ENCODE results near the gene RERE. TPM values are rescaled to one million over a fixed set of nuclear protein-coding genes. Genes with fewer than 3 reads are reported as not detected.

Gene RERE
- 157 and 170 TPM in 2 replicates for total RNA-seq (2014; rRNA removed; shearing (Covaris generic))
- 148 and 166 TPM in 2 replicates for polyA plus RNA-seq (2016; fragmentation: Nextera tagmentation; extraction: Ambion mirVana)
- long read RNA-seq, transcript RERE-210 (2 exons, 414 nt): major isoform, 7 of 26 reads
- long read RNA-seq, partial matches to known transcripts: 4 of 26 reads
- long read RNA-seq, other reads (novel, unspliced or antisense): 15 of 26 reads

DNA sequence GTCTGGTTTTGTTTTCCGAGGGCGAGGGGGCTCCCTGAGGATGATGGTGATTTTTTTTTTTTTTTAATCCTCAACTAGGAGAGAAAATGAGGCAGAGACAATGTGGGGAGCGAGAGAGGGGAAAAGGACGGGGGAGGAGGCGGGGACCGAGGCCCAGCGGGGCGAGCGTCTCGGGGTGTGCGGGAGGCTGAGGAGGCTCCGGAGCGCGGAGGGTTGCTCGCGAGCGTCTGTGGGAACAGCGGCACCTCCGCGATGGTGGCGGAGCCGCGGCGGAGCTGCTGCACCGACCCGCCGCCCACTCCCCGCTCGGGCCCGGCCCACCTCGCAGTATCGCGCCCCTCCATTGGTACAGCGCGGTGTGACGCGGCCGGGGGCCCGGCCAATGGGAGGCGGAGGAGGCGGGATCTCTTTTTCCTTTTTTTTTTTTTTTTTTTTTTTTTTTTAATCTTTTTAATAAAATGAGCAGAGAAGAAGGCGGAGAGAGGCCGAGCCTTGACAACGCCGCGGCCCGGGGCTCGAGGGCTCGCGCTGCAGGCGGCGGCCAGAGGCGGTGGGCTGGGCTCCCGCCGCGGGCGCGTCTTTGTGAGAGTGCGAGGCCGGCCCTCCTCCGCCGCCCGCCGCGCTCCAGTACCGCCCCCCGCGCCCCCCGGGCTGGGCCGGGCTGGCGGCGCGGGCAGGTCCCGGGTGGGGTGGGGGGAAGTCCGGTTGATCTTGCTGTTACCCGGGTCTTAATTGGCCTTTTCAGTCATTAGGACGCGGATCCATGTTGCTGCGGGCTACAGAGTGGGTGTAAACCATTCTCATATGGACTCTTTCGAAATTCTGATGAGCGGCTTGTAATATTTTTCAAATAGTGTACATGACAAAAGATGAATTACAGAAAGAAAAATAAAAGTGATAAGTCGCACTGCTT lies at the start of gene RERE:
TSS of gene RERE (minus strand) at position 229 of the 913 bp plus-strand sequence.
- Mint-ChIP-seq H3K27ac (peak within 1 kb of the TSS; percentile 96), H3K4me3 (peak within 1 kb of the TSS; percentile 86), H3K36me3 (ENCODE audit: low read depth) (no peaks in the 10 kb centered on the region; the same call in 2 of the 3 replicates), H3K4me1 (peaks cover 48% of the 10 kb centered on the region), H3K27me3 (ENCODE audit: insufficient read depth, low read depth, poor library complexity) (peaks cover 4% of the 10 kb centered on the region), H3K9me3 (no peaks in the 10 kb centered on the region)
- Histone ChIP-seq H3K27ac (ENCODE audit: low read depth) (peak within 1 kb of the TSS; percentile 97), H3K4me3 (peak within 1 kb of the TSS; percentile 87), H3F3A (replicated peaks; ENCODE audit: low read depth) (peaks cover 5% of the 10 kb centered on the region), H3K4me2 (peak within 1 kb of the TSS; percentile 93), H3K27me3 (ENCODE audit: insufficient read depth) (no peaks in the 10 kb centered on the region), H4K20me1 (replicated peaks; ENCODE audit: insufficient read depth) (no peaks in the 10 kb centered on the region), H3K4me1 (ENCODE audit: insufficient read depth) (peaks cover 35% of the 10 kb centered on the region), H3K9me2 (ENCODE audit: insufficient read depth) (no peaks in the 10 kb centered on the region), H3K36me3 (ENCODE audit: insufficient read depth) (no peaks in the 10 kb centered on the region), H2AFZ (peak within 1 kb of the TSS; percentile 95), H3K79me2 (replicated peaks; ENCODE audit: insufficient read depth) (peaks cover 43% of the 10 kb centered on the region)
- TF ChIP-seq, protein P1, sequence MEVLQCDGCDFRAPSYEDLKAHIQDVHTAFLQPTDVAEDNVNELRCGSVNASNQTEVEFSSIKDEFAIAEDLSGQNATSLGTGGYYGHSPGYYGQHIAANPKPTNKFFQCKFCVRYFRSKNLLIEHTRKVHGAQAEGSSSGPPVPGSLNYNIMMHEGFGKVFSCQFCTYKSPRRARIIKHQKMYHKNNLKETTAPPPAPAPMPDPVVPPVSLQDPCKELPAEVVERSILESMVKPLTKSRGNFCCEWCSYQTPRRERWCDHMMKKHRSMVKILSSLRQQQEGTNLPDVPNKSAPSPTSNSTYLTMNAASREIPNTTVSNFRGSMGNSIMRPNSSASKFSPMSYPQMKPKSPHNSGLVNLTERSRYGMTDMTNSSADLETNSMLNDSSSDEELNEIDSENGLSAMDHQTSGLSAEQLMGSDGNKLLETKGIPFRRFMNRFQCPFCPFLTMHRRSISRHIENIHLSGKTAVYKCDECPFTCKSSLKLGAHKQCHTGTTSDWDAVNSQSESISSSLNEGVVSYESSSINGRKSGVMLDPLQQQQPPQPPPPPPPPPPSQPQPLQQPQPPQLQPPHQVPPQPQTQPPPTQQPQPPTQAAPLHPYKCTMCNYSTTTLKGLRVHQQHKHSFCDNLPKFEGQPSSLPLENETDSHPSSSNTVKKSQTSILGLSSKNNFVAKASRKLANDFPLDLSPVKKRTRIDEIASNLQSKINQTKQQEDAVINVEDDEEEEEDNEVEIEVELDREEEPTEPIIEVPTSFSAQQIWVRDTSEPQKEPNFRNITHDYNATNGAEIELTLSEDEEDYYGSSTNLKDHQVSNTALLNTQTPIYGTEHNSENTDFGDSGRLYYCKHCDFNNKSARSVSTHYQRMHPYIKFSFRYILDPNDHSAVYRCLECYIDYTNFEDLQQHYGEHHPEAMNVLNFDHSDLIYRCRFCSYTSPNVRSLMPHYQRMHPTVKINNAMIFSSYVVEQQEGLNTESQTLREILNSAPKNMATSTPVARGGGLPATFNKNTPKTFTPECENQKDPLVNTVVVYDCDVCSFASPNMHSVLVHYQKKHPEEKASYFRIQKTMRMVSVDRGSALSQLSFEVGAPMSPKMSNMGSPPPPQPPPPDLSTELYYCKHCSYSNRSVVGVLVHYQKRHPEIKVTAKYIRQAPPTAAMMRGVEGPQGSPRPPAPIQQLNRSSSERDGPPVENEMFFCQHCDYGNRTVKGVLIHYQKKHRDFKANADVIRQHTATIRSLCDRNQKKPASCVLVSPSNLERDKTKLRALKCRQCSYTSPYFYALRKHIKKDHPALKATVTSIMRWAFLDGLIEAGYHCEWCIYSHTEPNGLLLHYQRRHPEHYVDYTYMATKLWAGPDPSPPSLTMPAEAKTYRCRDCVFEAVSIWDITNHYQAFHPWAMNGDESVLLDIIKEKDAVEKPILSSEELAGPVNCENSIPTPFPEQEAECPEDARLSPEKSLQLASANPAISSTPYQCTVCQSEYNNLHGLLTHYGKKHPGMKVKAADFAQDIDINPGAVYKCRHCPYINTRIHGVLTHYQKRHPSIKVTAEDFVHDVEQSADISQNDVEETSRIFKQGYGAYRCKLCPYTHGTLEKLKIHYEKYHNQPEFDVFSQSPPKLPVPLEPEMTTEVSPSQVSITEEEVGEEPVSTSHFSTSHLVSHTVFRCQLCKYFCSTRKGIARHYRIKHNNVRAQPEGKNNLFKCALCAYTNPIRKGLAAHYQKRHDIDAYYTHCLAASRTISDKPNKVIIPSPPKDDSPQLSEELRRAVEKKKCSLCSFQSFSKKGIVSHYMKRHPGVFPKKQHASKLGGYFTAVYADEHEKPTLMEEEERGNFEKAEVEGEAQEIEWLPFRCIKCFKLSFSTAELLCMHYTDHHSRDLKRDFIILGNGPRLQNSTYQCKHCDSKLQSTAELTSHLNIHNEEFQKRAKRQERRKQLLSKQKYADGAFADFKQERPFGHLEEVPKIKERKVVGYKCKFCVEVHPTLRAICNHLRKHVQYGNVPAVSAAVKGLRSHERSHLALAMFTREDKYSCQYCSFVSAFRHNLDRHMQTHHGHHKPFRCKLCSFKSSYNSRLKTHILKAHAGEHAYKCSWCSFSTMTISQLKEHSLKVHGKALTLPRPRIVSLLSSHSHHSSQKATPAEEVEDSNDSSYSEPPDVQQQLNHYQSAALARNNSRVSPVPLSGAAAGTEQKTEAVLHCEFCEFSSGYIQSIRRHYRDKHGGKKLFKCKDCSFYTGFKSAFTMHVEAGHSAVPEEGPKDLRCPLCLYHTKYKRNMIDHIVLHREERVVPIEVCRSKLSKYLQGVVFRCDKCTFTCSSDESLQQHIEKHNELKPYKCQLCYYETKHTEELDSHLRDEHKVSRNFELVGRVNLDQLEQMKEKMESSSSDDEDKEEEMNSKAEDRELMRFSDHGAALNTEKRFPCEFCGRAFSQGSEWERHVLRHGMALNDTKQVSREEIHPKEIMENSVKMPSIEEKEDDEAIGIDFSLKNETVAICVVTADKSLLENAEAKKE (CRISPR knock-in tag; IDR thresholded peaks at IDR 0.05): no peak
- TF ChIP-seq, protein P2, sequence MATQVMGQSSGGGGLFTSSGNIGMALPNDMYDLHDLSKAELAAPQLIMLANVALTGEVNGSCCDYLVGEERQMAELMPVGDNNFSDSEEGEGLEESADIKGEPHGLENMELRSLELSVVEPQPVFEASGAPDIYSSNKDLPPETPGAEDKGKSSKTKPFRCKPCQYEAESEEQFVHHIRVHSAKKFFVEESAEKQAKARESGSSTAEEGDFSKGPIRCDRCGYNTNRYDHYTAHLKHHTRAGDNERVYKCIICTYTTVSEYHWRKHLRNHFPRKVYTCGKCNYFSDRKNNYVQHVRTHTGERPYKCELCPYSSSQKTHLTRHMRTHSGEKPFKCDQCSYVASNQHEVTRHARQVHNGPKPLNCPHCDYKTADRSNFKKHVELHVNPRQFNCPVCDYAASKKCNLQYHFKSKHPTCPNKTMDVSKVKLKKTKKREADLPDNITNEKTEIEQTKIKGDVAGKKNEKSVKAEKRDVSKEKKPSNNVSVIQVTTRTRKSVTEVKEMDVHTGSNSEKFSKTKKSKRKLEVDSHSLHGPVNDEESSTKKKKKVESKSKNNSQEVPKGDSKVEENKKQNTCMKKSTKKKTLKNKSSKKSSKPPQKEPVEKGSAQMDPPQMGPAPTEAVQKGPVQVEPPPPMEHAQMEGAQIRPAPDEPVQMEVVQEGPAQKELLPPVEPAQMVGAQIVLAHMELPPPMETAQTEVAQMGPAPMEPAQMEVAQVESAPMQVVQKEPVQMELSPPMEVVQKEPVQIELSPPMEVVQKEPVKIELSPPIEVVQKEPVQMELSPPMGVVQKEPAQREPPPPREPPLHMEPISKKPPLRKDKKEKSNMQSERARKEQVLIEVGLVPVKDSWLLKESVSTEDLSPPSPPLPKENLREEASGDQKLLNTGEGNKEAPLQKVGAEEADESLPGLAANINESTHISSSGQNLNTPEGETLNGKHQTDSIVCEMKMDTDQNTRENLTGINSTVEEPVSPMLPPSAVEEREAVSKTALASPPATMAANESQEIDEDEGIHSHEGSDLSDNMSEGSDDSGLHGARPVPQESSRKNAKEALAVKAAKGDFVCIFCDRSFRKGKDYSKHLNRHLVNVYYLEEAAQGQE (IDR thresholded peaks at IDR 0.05; ENCODE audit: unreplicated experiment): no peak
- no peak for TF ChIP-seq EZH2phosphoT487 (IDR thresholded peaks at IDR 0.05; ENCODE audit: unreplicated experiment)
- no peak for TF ChIP-seq EZH2 (IDR thresholded peaks at IDR 0.05; ENCODE audit: low read depth, unreplicated experiment)
- peak; percentile 92 for TF ChIP-seq POLR2AphosphoS5 (IDR thresholded peaks at IDR 0.05; ENCODE audit: low read depth)
- TF ChIP-seq NANOG (IDR thresholded peaks at IDR 0.05; ENCODE audit: borderline replicate concordance): no peak
- TF ChIP-seq, protein P3, sequence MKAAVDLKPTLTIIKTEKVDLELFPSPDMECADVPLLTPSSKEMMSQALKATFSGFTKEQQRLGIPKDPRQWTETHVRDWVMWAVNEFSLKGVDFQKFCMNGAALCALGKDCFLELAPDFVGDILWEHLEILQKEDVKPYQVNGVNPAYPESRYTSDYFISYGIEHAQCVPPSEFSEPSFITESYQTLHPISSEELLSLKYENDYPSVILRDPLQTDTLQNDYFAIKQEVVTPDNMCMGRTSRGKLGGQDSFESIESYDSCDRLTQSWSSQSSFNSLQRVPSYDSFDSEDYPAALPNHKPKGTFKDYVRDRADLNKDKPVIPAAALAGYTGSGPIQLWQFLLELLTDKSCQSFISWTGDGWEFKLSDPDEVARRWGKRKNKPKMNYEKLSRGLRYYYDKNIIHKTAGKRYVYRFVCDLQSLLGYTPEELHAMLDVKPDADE (IDR thresholded peaks at IDR 0.05): 0 out of 2 replicates have a peak, but pooled peaks have one; percentile 42
- no peak for TF ChIP-seq ZNF114 (CRISPR knock-in tag; IDR thresholded peaks at IDR 0.05)
- peak; percentile 89 for TF ChIP-seq CREB1 (CRISPR knock-in tag; IDR thresholded peaks at IDR 0.05; ENCODE audit: low read depth)
- TF ChIP-seq JUNB (IDR thresholded peaks at IDR 0.05; ENCODE audit: unreplicated experiment): no peak
- TF ChIP-seq STAT1 (IDR thresholded peaks at IDR 0.05; ENCODE audit: unreplicated experiment): no peak
- DNase-seq (ENCODE audit: low spot score): peak; percentile 93
- peak; percentile 93 for ATAC-seq
